ENCODE results near the gene ACTL8. TPM values are rescaled to one million over a fixed set of nuclear protein-coding genes. Genes with fewer than 3 reads are reported as not detected.

ACTL8 gene
- total RNA-seq, 1 donor from 2014 or later = not detected

DNA sequence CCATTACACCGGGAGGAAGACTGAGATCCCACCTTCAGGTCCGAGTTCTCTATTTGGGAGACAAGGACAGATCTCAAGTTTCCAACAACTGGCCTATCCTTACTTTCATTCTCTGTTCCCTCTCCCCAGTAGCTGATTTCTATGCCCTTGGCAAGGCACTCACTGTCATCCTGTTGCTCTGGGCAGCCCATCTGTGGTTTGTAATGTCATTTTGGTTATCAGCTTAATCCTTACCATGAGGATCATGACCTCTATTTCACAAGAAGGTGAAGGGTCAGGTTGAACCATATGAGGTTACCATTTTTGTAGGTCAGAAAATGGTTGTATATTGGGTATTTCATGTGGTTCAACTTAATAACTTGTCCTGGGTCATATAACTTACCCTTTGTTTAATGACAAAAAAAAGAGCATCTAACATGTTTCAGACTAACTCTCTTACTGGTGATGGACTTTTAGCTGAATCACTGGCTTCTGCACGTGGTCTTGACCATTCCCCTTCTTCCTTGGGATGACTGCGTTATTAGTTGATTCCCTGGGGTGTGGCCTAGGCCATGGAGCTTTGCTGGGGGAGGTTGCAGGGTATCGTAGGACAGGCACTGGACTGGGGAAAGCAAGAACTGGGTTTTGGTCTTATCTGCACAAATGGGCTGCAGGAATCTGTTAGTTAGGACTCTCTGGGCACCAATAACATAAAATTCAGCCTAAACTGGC, 120.2 kb downstream of the ACTL8 start:
- H3K4me1 ChIP-seq (ENCODE audit: control insufficient read depth in 3 of 3, insufficient read depth in 3 of 3, low read length in 3 of 3) = no peaks in the 10 kb centered on the region
- no peak overlapping the region for H3K4me3 ChIP-seq (ENCODE audit: low read length in 3 of 3)
- H3K27me3 ChIP-seq (ENCODE audit: control insufficient read depth in 3 of 3, insufficient read depth in 3 of 3, low read length in 3 of 3) = peaks cover 6 to 17% (median 7%) of the 10 kb centered on the region in 3 donors
- H3K9me3 ChIP-seq (ENCODE audit: control insufficient read depth in 3 of 3, low read length in 3 of 3) = no peaks in the 10 kb centered on the region
- H3K27ac ChIP-seq (ENCODE audit: low read depth, low read length) = no peak overlapping the region
- H3K36me3 ChIP-seq (ENCODE audit: control insufficient read depth in 3 of 3, insufficient read depth in 3 of 3, low read length in 3 of 3) = no peaks in the 10 kb centered on the region
- H3K9ac ChIP-seq (ENCODE audit: low read depth in 1 of 3, low read length in 3 of 3) = no peak overlapping the region

DNA sequence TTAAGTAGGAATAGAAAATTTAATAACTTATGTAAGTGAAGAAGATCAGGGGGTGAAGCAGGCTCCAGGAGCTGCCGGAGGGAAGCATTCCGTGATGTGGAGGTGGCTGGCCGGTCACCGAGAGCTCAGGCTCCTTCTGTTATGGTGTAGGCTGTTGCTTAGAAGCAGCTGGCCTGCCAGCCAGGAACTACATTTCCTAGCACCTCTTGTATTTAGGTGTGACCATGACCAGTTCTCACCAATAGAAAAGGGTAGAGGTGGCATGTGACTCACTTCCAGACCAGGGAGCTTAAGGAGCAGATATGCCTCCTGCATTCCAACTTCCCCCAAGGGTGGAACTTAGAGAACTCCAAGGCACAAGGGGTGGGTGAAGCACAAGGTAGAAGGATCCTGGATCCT, 120.7 kb downstream of the ACTL8 start:
- Histone ChIP-seq H3K4me1 (ENCODE audit: control insufficient read depth in 3 of 3, insufficient read depth in 3 of 3, low read length in 3 of 3) (no peaks in the 10 kb centered on the region), H3K36me3 (ENCODE audit: control insufficient read depth in 3 of 3, insufficient read depth in 3 of 3, low read length in 3 of 3) (no peaks in the 10 kb centered on the region), H3K9ac (ENCODE audit: low read depth in 1 of 3, low read length in 3 of 3) (no peak overlapping the region), H3K4me3 (ENCODE audit: low read length in 3 of 3) (no peak overlapping the region), H3K27me3 (ENCODE audit: control insufficient read depth in 3 of 3, insufficient read depth in 3 of 3, low read length in 3 of 3) (peaks cover 6 to 17% (median 7%) of the 10 kb centered on the region in 3 donors), H3K9me3 (ENCODE audit: control insufficient read depth in 3 of 3, low read length in 3 of 3) (no peaks in the 10 kb centered on the region), H3K27ac (ENCODE audit: low read depth, low read length) (no peak overlapping the region)

Other genes starting within 250 kb of the ACTL8 start
- 16.7 TPM for gene ARHGEF10L, start 215.6 kb upstream of the ACTL8 start, total RNA-seq